ENCODE results near the gene DFFA. TPM values are rescaled to one million over a fixed set of nuclear protein-coding genes. Genes with fewer than 3 reads are reported as not detected.

DFFA gene
- polyA plus RNA-seq, 1 of the 3 experiments (the other 2 are of a cell fraction) = 42.3 TPM

GRCh38 chr1:10471411-10472219, 714 bp downstream of the DFFA start (continued):
- TF ChIP-seq MAX (IDR thresholded peaks at IDR 0.05; ENCODE audit: low read depth) = no peak

GRCh38 chr1:10470043-10470442, 2.3 kb downstream of the DFFA start:
- Histone ChIP-seq H3K9me2 (no peaks in the 10 kb centered on the region), H3K36me3 (replicated peaks in 1 of 2; ENCODE audit: control insufficient read depth in 1 of 2, insufficient read depth in 2 of 2, low read length in 1 of 2) (peaks cover 17 to 19% of the 10 kb centered on the region in 2 experiments), H3K9me3 (no peaks in the 10 kb centered on the region), H3K79me2 (ENCODE audit: insufficient read depth) (peaks cover 26% of the 10 kb centered on the region; the same call in 1 of the 2 replicates), H3F3A (replicated peaks; ENCODE audit: insufficient read depth) (peaks cover 7% of the 10 kb centered on the region), H3K27me3 (ENCODE audit: insufficient read depth) (no peaks in the 10 kb centered on the region), H3K9ac (no peak overlapping the region), H3K4me1 (ENCODE audit: control insufficient read depth in 1 of 2, insufficient read depth in 2 of 2, low read depth in 1 of 2, low read length in 1 of 2) (peaks cover 7 to 8% of the 10 kb centered on the region in 2 experiments; a peak in 3 of 4 replicates), H2AFZ (ENCODE audit: low read depth) (no peak overlapping the region), H3K27ac (ENCODE audit: low read depth in 2 of 2, low read length in 1 of 2) (no peak overlapping the region), H3K4me2 (no peak overlapping the region), H4K20me1 (ENCODE audit: insufficient read depth) (no peaks in the 10 kb centered on the region; the same call in 1 of the 2 replicates), H3K4me3 (ENCODE audit: low read depth in 2 of 2, low read length in 1 of 2) (no peak overlapping the region)
- WGBS (ENCODE audit: low lambda C conversion rate) = 97% methylated on average over 4 of the region's 4 CpGs
- no peak for TF ChIP-seq ELF1 (IDR thresholded peaks at IDR 0.05)
- TF ChIP-seq GABPA (IDR thresholded peaks at IDR 0.05; ENCODE audit: low read depth) = no peak
- no peak for TF ChIP-seq SMC3 (IDR thresholded peaks at IDR 0.05; ENCODE audit: low read depth, low read length)
- TF ChIP-seq RFX5 (IDR thresholded peaks at IDR 0.05; ENCODE audit: low read length) = no peak
- TF ChIP-seq POLR2AphosphoS5 (IDR thresholded peaks at IDR 0.05; ENCODE audit: low read depth, low read length) = no peak
- TF ChIP-seq JUND (IDR thresholded peaks at IDR 0.05) = no peak
- TF ChIP-seq FOXJ3 (CRISPR knock-in tag; IDR thresholded peaks at IDR 0.05) = no peak
- TF ChIP-seq FOSL2 (IDR thresholded peaks at IDR 0.05; ENCODE audit: borderline replicate concordance, low read depth) = no peak
- no peak for TF ChIP-seq USF2 (IDR thresholded peaks at IDR 0.05; ENCODE audit: borderline replicate concordance, low read depth, low read length)
- TF ChIP-seq MEF2A (IDR thresholded peaks at IDR 0.05; ENCODE audit: borderline replicate concordance, low read depth) = no peak
- no peak for TF ChIP-seq EP300 (IDR thresholded peaks at IDR 0.05; ENCODE audit: borderline replicate concordance in 1 of 2, low read depth in 1 of 2, low read length in 1 of 2)
- no peak for TF ChIP-seq MAX (IDR thresholded peaks at IDR 0.05; ENCODE audit: low read depth)
- no peak for TF ChIP-seq EZH2phosphoT487 (IDR thresholded peaks at IDR 0.05; ENCODE audit: borderline replicate concordance, low read depth)
- no peak for DNase-seq
- ChIA-PET CTCF (no interaction called here), POLR2A (no interaction called here)

GRCh38 chr1:10467078-10467477, 5.3 kb downstream of the DFFA start:
- H3F3A ChIP-seq (replicated peaks; ENCODE audit: insufficient read depth) = peaks cover 5% of the 10 kb centered on the region
- H3K27ac ChIP-seq (ENCODE audit: low read depth in 2 of 2, low read length in 1 of 2) = no peak overlapping the region
- H3K36me3 ChIP-seq (replicated peaks in 1 of 2; ENCODE audit: control insufficient read depth in 1 of 2, insufficient read depth in 2 of 2, low read length in 1 of 2) = peaks cover 30 to 33% of the 10 kb centered on the region in 2 experiments
- peaks cover 23% of the 10 kb centered on the region; the same call in 1 of the 2 replicates for H3K79me2 ChIP-seq (ENCODE audit: insufficient read depth)
- H4K20me1 ChIP-seq (ENCODE audit: insufficient read depth) = no peaks in the 10 kb centered on the region; the same call in 1 of the 2 replicates
- H3K4me2 ChIP-seq = no peak overlapping the region
- POLR2A ChIA-PET = no interaction called here
- H3K4me1 ChIP-seq (ENCODE audit: control insufficient read depth in 1 of 2, insufficient read depth in 2 of 2, low read depth in 1 of 2, low read length in 1 of 2) = peaks cover 7 to 8% of the 10 kb centered on the region in 2 experiments; a peak in 2 of 4 replicates
- H3K9ac ChIP-seq = no peak overlapping the region
- DNase-seq = no peak
- CTCF ChIA-PET = no interaction called here
- WGBS (ENCODE audit: low lambda C conversion rate) = 97% methylated on average over 2 of the region's 2 CpGs
- no peaks in the 10 kb centered on the region for H3K9me3 ChIP-seq
- no peak overlapping the region for H2AFZ ChIP-seq (ENCODE audit: low read depth)
- no peak overlapping the region for H3K4me3 ChIP-seq (ENCODE audit: low read depth in 2 of 2, low read length in 1 of 2)
- H3K9me2 ChIP-seq = no peaks in the 10 kb centered on the region
- no peaks in the 10 kb centered on the region for H3K27me3 ChIP-seq (ENCODE audit: insufficient read depth)
- no peak for TF ChIP-seq YY1 (IDR thresholded peaks at IDR 0.05; ENCODE audit: low read depth)
- TF ChIP-seq RFX5 (IDR thresholded peaks at IDR 0.05; ENCODE audit: low read length) = no peak
- TF ChIP-seq TCF12 (IDR thresholded peaks at IDR 0.05) = no peak
- TF ChIP-seq FOXM1 (IDR thresholded peaks at IDR 0.05; ENCODE audit: low read depth) = no peak
- no peak for TF ChIP-seq TEAD4 (IDR thresholded peaks at IDR 0.05; ENCODE audit: borderline replicate concordance, insufficient read depth)
- TF ChIP-seq EP300 (IDR thresholded peaks at IDR 0.05; ENCODE audit: borderline replicate concordance in 1 of 2, low read depth in 1 of 2, low read length in 1 of 2) = no peak
- TF ChIP-seq SIN3A (IDR thresholded peaks at IDR 0.05; ENCODE audit: borderline replicate concordance, low read depth, low read length) = no peak
- TF ChIP-seq PBX3 (IDR thresholded peaks at IDR 0.05) = no peak
- no peak for TF ChIP-seq ZBTB33 (IDR thresholded peaks at IDR 0.05; ENCODE audit: borderline replicate concordance, low read depth)
- TF ChIP-seq TAF1 (IDR thresholded peaks at IDR 0.05; ENCODE audit: borderline replicate concordance, low read depth, low read length) = no peak

Measured in SK-N-SH (cell line).